Inferior parietal cortex (tissue), 1 donor: ENCODE data around the gene ALDH2.
A peak's percentile ranks its signal among the peaks of the same experiment; 100 is the strongest.
"Not testable (repeated sequence)": the region's sequence is repeated elsewhere in the genome, so short reads cannot be mapped to it uniquely, and the experiment has no call there.

ENCODE experiments used
- DNase-seq: peaks from one replicate; pipeline ENCODE4 v3.0.0-alpha.2; 2016; ENCODE audit errors: extremely low spot score

Gene ALDH2

GRCh38 chr12:111766608-111767361 is at the start of gene ALDH2:
ALDH2 (plus strand) TSS chr12:111766933; CDS start chr12:111766983, 50 bp downstream.
- peak; percentile 66 for DNase-seq

- DNase-seq, result not testable (repeated sequence)
Observed at GRCh38 chr12:111719316-111719715, 47.4 kb upstream of the ALDH2 start.

- DNase-seq, result no peak
Observed at GRCh38 chr12:111720457-111720856, 46.3 kb upstream of the ALDH2 start.

- DNase-seq, result not testable (repeated sequence)
Observed at GRCh38 chr12:111723646-111724360, 42.9 kb upstream of the ALDH2 start.

- DNase-seq, result no peak
Observed at GRCh38 chr12:111728795-111729194, 37.9 kb upstream of the ALDH2 start.

GRCh38 chr12:111730420-111730819 is 36.3 kb upstream of the ALDH2 start:
- no peak for DNase-seq

GRCh38 chr12:111732786-111733185 is 33.9 kb upstream of the ALDH2 start:
- no peak for DNase-seq

- no peak for DNase-seq
Observed at GRCh38 chr12:111733340-111733915, 33.3 kb upstream of the ALDH2 start.

GRCh38 chr12:111739524-111739923 is 27.2 kb upstream of the ALDH2 start:
- not testable (repeated sequence) for DNase-seq

GRCh38 chr12:111741235-111741812 is 25.4 kb upstream of the ALDH2 start:
- no peak for DNase-seq

- DNase-seq, result no peak
Observed at GRCh38 chr12:111745211-111745610, 21.5 kb upstream of the ALDH2 start.

GRCh38 chr12:111747333-111747732 is 19.4 kb upstream of the ALDH2 start:
- DNase-seq, result no peak

GRCh38 chr12:111748151-111748672 is 18.5 kb upstream of the ALDH2 start:
- no peak for DNase-seq

- no peak for DNase-seq
Observed at GRCh38 chr12:111748867-111749266, 17.9 kb upstream of the ALDH2 start.

- no peak for DNase-seq
Observed at GRCh38 chr12:111749391-111749790, 17.3 kb upstream of the ALDH2 start.

- peak; percentile 49 for DNase-seq
Observed at GRCh38 chr12:111753144-111753881, 13.4 kb upstream of the ALDH2 start.

- DNase-seq, result no peak
Observed at GRCh38 chr12:111754671-111755070, 12.1 kb upstream of the ALDH2 start.

- DNase-seq, result no peak
Observed at GRCh38 chr12:111756196-111756595, 10.5 kb upstream of the ALDH2 start.

GRCh38 chr12:111756681-111757080 is 10.1 kb upstream of the ALDH2 start:
- no peak for DNase-seq

GRCh38 chr12:111757361-111758119 is 9.2 kb upstream of the ALDH2 start:
- peak; percentile 32 for DNase-seq

GRCh38 chr12:111758120-111758561 is 8.6 kb upstream of the ALDH2 start:
- DNase-seq, result no peak
